HG03432 (cell line): ENCODE results near the gene SETD3.

Experiments used
- ATAC-seq: cut with Tn5 transposase; IDR thresholded peaks from one replicate; pipeline ENCODE4 v1.9.1; 2021; ENCODE audit warnings: mild to moderate bottlenecking, moderate library complexity; ENCODE audit not compliant: unreplicated experiment

SETD3 gene

DNA sequence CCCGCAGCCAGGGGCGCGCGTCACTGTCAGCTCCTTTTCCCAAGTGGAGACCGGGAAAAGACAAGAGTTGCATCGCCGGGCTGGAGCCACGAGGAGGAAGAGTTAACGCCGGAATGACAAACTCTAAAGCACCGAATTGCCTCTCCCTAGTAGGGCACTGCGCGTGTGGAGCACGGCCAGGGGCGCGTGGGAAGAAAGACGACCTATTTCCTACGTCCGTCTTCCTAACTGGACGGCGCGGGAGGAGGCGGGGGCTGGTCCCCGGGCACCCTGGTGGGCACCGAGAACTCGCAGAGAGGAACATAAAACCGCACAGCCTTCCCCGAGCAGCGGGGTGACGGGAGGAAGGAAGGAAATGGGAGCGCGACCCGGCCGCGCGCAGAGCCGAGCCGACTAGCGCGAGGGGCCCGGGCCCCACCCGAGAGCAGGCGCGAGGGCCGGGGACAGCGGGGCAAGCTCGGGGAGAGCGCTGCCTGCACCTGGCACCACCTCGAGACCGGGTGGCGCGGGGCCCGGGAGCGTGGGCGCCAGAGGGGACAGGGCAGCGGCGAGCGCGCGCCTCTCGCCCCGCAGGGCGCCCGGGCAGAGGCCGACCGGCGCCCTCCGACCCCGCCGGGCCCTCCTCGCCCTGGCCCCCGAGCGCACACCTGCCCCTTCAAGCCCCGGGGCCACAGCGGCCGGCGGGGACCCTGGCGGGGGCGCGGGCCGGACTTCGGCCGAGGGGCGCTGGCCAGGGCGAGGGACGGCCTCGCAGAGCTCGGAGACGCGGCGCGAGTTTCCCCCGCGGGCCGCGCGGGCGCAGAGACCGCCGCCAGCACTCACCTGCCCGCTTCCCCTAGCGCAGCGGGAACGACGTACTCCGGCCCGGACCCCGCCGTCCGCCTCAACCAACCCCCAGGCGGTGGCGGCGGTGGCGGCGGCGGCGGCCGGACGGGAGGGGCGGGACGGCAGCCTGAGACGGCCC lies at the start of gene SETD3:
Gene SETD3 (minus strand): TSS at position 954 of the 964 bp plus-strand sequence. CDS start 15,054 bp downstream, outside the sequence.
- peak; percentile 7 for ATAC-seq

GRCh38 chr14:99529899-99530298 lies 49.2 kb upstream of the SETD3 start:
- ATAC-seq: no peak

- ATAC-seq: no peak
Measured at GRCh38 chr14:99527427-99528076, 46.9 kb upstream of the SETD3 start.

DNA sequence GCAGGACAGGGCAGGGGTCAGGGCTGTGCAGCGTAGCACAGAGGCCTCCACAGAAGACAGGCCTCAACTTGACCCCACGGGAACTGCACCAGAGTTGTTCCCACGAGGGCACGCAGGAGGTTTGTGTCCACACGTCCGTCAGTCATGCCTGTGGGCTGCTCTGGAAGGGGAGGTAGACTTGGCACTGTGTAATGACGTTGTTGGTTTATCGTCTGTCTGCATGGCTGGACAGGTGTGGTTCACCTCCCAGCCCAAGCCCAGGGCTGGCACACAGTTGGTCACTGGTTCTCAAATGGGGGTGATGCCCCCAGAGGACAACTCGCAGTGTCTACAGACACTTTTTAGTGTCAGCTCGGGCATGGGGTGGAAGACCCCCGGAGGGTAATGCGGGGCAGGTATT lies 46.4 kb upstream of the SETD3 start:
- ATAC-seq: no peak

DNA sequence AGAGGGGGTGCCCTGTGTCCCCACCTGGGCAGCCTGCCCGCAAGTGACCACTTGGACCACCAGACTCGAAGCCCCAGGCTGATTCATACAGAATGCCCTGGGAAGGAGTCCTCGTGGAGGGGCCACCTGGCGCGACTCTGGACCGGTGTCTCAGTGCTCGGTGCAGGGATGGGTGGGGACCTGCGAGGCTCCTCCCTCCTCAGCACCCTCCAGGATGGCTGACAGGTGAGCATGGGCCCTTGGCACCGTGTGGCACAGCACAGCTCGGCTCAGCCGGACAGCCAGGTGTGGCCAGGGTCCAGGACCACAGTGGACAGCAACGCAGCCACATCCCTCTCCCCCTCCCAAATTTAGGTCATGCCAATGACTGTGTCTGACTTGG lies 45.0 kb upstream of the SETD3 start:
- no peak for ATAC-seq

- ATAC-seq: no peak
Measured at GRCh38 chr14:99524804-99525698, 44.4 kb upstream of the SETD3 start.

GRCh38 chr14:99524091-99524661 lies 43.5 kb upstream of the SETD3 start:
- ATAC-seq: no peak

DNA sequence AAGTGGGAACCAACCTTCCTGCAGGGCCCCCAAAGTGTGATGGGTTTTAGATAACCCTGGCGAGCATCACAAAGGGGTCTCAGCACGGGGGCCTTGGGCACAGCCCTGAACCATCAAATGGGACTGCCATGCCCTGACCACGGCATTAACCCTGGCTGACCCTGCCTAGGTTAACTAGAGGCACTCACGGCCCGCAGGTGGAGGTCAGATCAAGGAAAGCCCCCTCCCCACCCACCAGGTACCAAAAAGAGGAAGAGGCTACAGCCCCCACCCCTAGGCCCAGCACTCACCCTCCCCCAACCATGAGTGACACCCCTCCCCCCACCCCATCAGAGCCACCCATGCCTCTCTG lies 43.0 kb upstream of the SETD3 start:
- no peak for ATAC-seq

GRCh38 chr14:99522934-99523703 lies 42.5 kb upstream of the SETD3 start:
- no peak for ATAC-seq

DNA sequence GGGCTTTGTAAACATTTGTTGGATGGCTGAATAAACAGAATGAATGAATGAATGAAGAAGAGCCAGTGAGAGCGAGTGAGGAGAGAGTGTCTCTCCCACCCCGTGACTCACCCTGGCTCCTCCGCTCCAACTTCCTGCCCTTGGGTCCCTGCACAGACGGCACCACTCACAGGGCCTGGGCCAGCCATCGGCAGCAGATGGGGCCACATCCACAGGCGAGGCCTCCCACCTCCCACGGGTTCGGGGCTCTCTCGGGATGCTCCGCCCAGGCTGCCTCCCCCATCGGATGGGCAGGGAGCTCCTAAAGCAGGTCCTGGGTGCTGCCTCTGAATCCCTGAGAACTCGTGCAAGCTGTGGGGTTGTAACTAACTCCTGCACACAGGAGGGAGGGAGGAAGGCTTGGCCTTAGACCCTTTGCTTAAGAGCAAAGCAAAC lies 41.8 kb upstream of the SETD3 start:
- ATAC-seq: no peak

GRCh38 chr14:99522025-99522401 lies 41.4 kb upstream of the SETD3 start:
- no peak for ATAC-seq

GRCh38 chr14:99521176-99522024 lies 40.7 kb upstream of the SETD3 start:
- ATAC-seq: no peak

DNA sequence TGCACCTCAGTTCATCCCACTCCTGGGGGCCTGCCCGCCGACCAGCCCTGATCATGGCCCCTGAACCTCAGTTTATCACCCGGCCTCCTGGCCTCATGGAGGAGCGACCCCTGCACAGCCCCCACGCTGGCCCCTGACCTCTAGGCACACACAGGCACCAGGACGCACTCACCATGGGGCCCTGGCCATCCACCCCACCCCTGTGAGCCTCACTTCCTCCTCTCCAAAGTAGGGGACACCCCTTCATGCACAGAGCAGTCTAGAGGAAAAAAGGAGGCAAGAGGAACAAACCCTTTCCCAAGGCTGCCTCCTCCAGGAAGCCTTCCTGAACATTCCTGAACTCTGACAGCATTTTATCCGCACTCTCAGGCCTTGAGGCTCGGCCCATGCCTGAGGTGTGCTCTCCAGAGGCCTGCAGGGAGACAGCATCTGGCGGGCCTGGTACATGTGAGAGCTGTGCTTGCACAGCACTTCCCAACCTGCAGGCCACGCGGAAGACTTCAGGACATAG lies 40.0 kb upstream of the SETD3 start:
- no peak for ATAC-seq

- ATAC-seq: no peak
Measured at GRCh38 chr14:99519931-99520421, 39.3 kb upstream of the SETD3 start.

DNA sequence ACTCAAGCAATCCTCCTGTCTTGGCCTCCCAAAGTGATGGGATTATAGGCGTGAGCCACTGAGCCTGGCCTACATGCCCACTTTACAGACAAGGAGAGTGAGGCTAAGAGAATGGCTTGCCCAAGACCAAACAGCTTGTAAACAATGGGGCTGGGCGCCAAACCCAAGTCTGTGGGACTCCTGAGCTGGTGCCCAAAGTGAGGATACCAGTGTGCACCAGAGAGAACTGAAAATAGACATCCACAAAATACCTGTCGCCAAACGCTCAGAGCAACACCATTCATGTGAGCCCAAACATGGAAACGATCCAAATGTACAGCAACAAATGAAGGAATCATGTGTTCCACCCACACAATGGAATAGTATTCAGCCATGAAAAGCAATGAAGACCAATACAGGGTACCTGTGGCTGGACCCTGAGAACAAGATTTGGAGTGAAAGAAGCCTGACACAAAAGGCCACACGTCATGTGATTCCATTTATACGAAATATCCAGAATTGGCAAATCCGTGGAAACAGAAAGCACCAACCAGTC lies 38.8 kb upstream of the SETD3 start:
- ATAC-seq: no peak

GRCh38 chr14:99518441-99519346 lies 38.0 kb upstream of the SETD3 start:
- peak; percentile 70 for ATAC-seq

GRCh38 chr14:99517643-99518381 lies 37.2 kb upstream of the SETD3 start:
- peak; percentile 2 for ATAC-seq
